ENCODE results near the gene KEL. TPM values are rescaled to one million over a fixed set of nuclear protein-coding genes. Genes with fewer than 3 reads are reported as not detected.

The KEL gene
- total RNA-seq, 1 experiment from 2014 or later: 0.91 TPM

DNA sequence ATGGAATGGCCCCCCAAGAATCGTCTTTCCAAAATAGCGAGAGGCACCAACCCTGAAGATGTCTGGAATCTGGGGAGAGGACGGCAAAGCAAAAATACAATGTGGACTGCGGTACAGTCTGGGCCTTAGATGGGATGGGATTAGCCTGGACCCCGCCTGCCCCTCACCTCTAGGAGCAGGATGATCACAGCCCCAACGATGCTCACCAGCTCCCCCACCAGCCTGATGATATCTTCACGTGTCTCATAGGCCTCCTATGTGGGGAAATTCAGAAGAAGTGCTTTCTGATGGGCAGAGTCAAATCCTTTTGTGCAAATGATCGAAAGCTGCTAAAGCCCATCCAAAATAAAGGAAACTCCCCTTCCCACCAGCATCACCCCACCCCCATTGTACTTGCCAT, 46.8 kb downstream of the KEL start:
- H3K9me2 ChIP-seq (ENCODE audit: insufficient read depth): no peaks in the 10 kb centered on the region
- H3K4me1 ChIP-seq (ENCODE audit: control insufficient read depth in 1 of 2, insufficient read depth in 2 of 2, low read length in 2 of 2): no peaks in the 10 kb centered on the region
- TF ChIP-seq ZNF274 (IDR thresholded peaks at IDR 0.05; ENCODE audit: low read depth, low read length) (no peak), ZFX (IDR thresholded peaks at IDR 0.05) (no peak), RAD21 (IDR thresholded peaks at IDR 0.05; ENCODE audit: low read depth) (no peak), YY1 (IDR thresholded peaks at IDR 0.05; ENCODE audit: extremely low read depth, insufficient replicate concordance, low read depth, low read length) (no peak), CBX3 (IDR thresholded peaks at IDR 0.05; ENCODE audit: low read depth) (no peak)
- TF ChIP-seq, protein P1, sequence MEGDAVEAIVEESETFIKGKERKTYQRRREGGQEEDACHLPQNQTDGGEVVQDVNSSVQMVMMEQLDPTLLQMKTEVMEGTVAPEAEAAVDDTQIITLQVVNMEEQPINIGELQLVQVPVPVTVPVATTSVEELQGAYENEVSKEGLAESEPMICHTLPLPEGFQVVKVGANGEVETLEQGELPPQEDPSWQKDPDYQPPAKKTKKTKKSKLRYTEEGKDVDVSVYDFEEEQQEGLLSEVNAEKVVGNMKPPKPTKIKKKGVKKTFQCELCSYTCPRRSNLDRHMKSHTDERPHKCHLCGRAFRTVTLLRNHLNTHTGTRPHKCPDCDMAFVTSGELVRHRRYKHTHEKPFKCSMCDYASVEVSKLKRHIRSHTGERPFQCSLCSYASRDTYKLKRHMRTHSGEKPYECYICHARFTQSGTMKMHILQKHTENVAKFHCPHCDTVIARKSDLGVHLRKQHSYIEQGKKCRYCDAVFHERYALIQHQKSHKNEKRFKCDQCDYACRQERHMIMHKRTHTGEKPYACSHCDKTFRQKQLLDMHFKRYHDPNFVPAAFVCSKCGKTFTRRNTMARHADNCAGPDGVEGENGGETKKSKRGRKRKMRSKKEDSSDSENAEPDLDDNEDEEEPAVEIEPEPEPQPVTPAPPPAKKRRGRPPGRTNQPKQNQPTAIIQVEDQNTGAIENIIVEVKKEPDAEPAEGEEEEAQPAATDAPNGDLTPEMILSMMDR (IDR thresholded peaks at IDR 0.05 in 2 of 3, conservative IDR thresholded peaks at IDR 0.05 in 1 of 3; ENCODE audit: borderline replicate concordance in 1 of 3, insufficient read depth in 1 of 3, low read depth in 2 of 3, low read length in 2 of 3): no peak
- no peak overlapping the region for H2AFZ ChIP-seq (ENCODE audit: low read depth, low read length, poor library complexity, severe bottlenecking)
- no peaks in the 10 kb centered on the region for H3K79me2 ChIP-seq (ENCODE audit: insufficient read depth, low read length)
- no peak overlapping the region for H3K9ac ChIP-seq (ENCODE audit: low read length)
- no peak overlapping the region for H3K27ac ChIP-seq (ENCODE audit: low read depth, low read length)
- DNase-seq (ENCODE audit: low read depth, low spot score): no peak
- H3K9me3 ChIP-seq (ENCODE audit: control insufficient read depth in 1 of 2, insufficient read depth in 1 of 2, low read depth in 1 of 2, low read length in 2 of 2): no peaks in the 10 kb centered on the region
- BruUV-seq (replicated peaks): no TSS peak
- H3K27me3 ChIP-seq (ENCODE audit: insufficient read depth, low read length): peaks cover 27% of the 10 kb centered on the region
- ChIA-PET POLR2A (no interaction called here), RAD21 (ENCODE audit: low non-redundant PET in 1 of 2, low total read pairs in 2 of 2, uncharacterized antibody in 2 of 2, unreplicated experiment in 2 of 2) (no interaction called here), CTCF (interaction anchor here (1.5 kb wide), 1 partner anchor 10 kb away, joined by 3 read pairs; no protein-coding TSS in a partner anchor)
- H3K36me3 ChIP-seq (ENCODE audit: control insufficient read depth in 1 of 2, insufficient read depth in 2 of 2, low read length in 2 of 2): no peaks in the 10 kb centered on the region
- ATAC-seq: no peak
- no peak overlapping the region for H3K4me3 ChIP-seq (replicated peaks in 1 of 2; ENCODE audit: low read depth in 1 of 2, low read length in 2 of 2)
- H3K4me2 ChIP-seq (ENCODE audit: low read length): no peak overlapping the region
- no peaks in the 10 kb centered on the region for H4K20me1 ChIP-seq (ENCODE audit: insufficient read depth)
- intact Hi-C loops (cut with micrococcal nuclease): no loop called here

DNA sequence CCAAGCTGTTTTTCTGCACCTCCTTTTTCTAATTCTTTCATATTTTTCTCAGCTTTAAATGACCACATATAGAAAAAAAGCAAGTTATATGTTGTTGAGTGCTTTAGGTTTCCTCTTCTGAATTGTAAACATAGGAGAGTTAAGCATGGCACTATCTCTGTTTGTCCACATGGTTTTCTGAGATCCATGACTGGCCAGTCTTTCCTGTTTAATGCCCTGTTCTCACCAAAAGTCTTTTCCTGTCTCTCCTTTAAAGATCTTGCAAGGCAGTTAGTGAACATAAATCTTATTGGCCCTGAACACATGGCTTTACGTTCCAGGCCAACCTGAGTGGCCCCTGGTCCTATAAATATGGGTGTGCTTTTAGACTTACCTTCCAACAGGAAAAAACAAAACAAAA, 48.0 kb downstream of the KEL start:
- H4K20me1 ChIP-seq (ENCODE audit: insufficient read depth): no peaks in the 10 kb centered on the region
- H3K4me1 ChIP-seq (ENCODE audit: control insufficient read depth in 1 of 2, insufficient read depth in 2 of 2, low read length in 2 of 2): no peaks in the 10 kb centered on the region
- H3K36me3 ChIP-seq (ENCODE audit: control insufficient read depth in 1 of 2, insufficient read depth in 2 of 2, low read length in 2 of 2): no peaks in the 10 kb centered on the region
- H3K9ac ChIP-seq (ENCODE audit: low read length): no peak overlapping the region
- peaks cover 27% of the 10 kb centered on the region for H3K27me3 ChIP-seq (ENCODE audit: insufficient read depth, low read length)
- H3K9me2 ChIP-seq (ENCODE audit: insufficient read depth): no peaks in the 10 kb centered on the region
- ChIA-PET CTCF (no interaction called here), POLR2A (no interaction called here), RAD21 (ENCODE audit: low non-redundant PET in 1 of 2, low total read pairs in 2 of 2, uncharacterized antibody in 2 of 2, unreplicated experiment in 2 of 2) (no interaction called here)
- ATAC-seq (no peak), DNase-seq (ENCODE audit: low read depth, low spot score) (no peak)
- no peak overlapping the region for H3K4me2 ChIP-seq (ENCODE audit: low read length)
- no peak overlapping the region for H2AFZ ChIP-seq (ENCODE audit: low read depth, low read length, poor library complexity, severe bottlenecking)
- H3K79me2 ChIP-seq (ENCODE audit: insufficient read depth, low read length): no peaks in the 10 kb centered on the region
- no peak overlapping the region for H3K27ac ChIP-seq (ENCODE audit: low read depth, low read length)
- no peak overlapping the region for H3K4me3 ChIP-seq (replicated peaks in 1 of 2; ENCODE audit: low read depth in 1 of 2, low read length in 2 of 2)
- intact Hi-C loops (cut with micrococcal nuclease): no loop called here
- H3K9me3 ChIP-seq (ENCODE audit: control insufficient read depth in 1 of 2, insufficient read depth in 1 of 2, low read depth in 1 of 2, low read length in 2 of 2): no peaks in the 10 kb centered on the region
- no TSS peak for BruUV-seq (replicated peaks)
- no peak for TF ChIP-seq ZNF274 (IDR thresholded peaks at IDR 0.05; ENCODE audit: low read depth, low read length)
- TF ChIP-seq, protein P2, sequence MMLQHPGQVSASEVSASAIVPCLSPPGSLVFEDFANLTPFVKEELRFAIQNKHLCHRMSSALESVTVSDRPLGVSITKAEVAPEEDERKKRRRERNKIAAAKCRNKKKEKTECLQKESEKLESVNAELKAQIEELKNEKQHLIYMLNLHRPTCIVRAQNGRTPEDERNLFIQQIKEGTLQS (IDR thresholded peaks at IDR 0.05): no peak
- no peak for TF ChIP-seq JUND (IDR thresholded peaks at IDR 0.05)
- TF ChIP-seq, protein P1 (IDR thresholded peaks at IDR 0.05 in 2 of 3, conservative IDR thresholded peaks at IDR 0.05 in 1 of 3; ENCODE audit: borderline replicate concordance in 1 of 3, insufficient read depth in 1 of 3, low read depth in 2 of 3, low read length in 2 of 3): no peak
- TF ChIP-seq EZH2phosphoT487 (IDR thresholded peaks at IDR 0.05; ENCODE audit: borderline replicate concordance): no peak
- TF ChIP-seq POLR2AphosphoS5 (IDR thresholded peaks at IDR 0.05; ENCODE audit: low read depth, low read length): no peak
- no peak for TF ChIP-seq CEBPB (IDR thresholded peaks at IDR 0.05; ENCODE audit: low read depth)
- no peak for TF ChIP-seq TCF7L2 (IDR thresholded peaks at IDR 0.05; ENCODE audit: borderline replicate concordance, extremely low read depth, insufficient read depth, insufficient read length)

Measured in HCT116 (cell line).